Activated CD4-positive, alpha-beta T cell treated with anti-CD3 and anti-CD28 coated beads, Interleukin-2, amount 10 ng/mL, durations not matched to agents 7 days and 5 days (primary cell): ENCODE measurements around the gene FBXO41. TPM values are rescaled to one million over a fixed set of nuclear protein-coding genes. Genes with fewer than 3 reads are reported as not detected.

ENCODE experiments used
- CTCF ChIA-PET: fragments of 350-600 bp; sonication (Branson Sonifier 250); formaldehyde crosslinking; loops from one replicate; lab custom pipeline; 2021; ENCODE audit warnings: antibody characterized with exemption; lab: Charles Lee
- POLR2A ChIA-PET: fragments of 350-600 bp; sonication (Branson Sonifier 250); formaldehyde crosslinking; loops from one replicate; lab custom pipeline; 2021; ENCODE audit warnings: antibody characterized with exemption; lab: Charles Lee
- DNase-seq: peaks from one replicate; pipeline ENCODE4 v3.0.0-alpha.2; 2020
- H3K27ac Mint-ChIP-seq: one replicate; pipeline ENCODE4 v1.8.0; 2021; ENCODE audit warnings: mild to moderate bottlenecking, moderate library complexity, mixed read lengths
- H3K27me3 Mint-ChIP-seq: one replicate; pipeline ENCODE4 v1.8.0; 2021; ENCODE audit warnings: mixed read lengths
- H3K36me3 Mint-ChIP-seq: one replicate; pipeline ENCODE4 v1.8.0; 2021; ENCODE audit warnings: low read depth, mixed read lengths
- H3K4me1 Mint-ChIP-seq: one replicate; pipeline ENCODE4 v1.8.0; 2021; ENCODE audit warnings: mixed read lengths
- H3K4me3 Mint-ChIP-seq: one replicate; pipeline ENCODE4 v1.8.0; 2021; ENCODE audit warnings: mild to moderate bottlenecking, moderate library complexity, mixed read lengths
- H3K9me3 Mint-ChIP-seq: one replicate; pipeline ENCODE4 v1.8.0; 2021; ENCODE audit warnings: mixed read lengths
- total RNA-seq, 2 experiments: library from RNA; stranded (reverse); gene quantifications; one replicate each; pipeline ENCODE4 v1.2.3, GENCODE V29; 2021

The FBXO41 gene
- total RNA-seq, 2 experiments from 2014 or later, result 18.2 to 20.2 TPM

- ChIA-PET POLR2A (no interaction called here), CTCF (interaction anchor here (0.6 to 3.9 kb wide), 5 partner anchors 8 to 392 kb away, joined by 3 to 17 read pairs (median 3); partner anchors contain the start of genes CCT7 and PRADC1)
- no peak for DNase-seq
- Mint-ChIP-seq H3K36me3 (peaks cover 52% of the 10 kb centered on the region), H3K4me3 (no peak overlapping the region), H3K27ac (peak overlapping the region; percentile 2), H3K27me3 (no peaks in the 10 kb centered on the region), H3K4me1 (peaks cover 7% of the 10 kb centered on the region), H3K9me3 (no peaks in the 10 kb centered on the region)
These were observed 39.7 kb downstream of the FBXO41 start for GRCh38 chr2:73244580-73244979.

DNA sequence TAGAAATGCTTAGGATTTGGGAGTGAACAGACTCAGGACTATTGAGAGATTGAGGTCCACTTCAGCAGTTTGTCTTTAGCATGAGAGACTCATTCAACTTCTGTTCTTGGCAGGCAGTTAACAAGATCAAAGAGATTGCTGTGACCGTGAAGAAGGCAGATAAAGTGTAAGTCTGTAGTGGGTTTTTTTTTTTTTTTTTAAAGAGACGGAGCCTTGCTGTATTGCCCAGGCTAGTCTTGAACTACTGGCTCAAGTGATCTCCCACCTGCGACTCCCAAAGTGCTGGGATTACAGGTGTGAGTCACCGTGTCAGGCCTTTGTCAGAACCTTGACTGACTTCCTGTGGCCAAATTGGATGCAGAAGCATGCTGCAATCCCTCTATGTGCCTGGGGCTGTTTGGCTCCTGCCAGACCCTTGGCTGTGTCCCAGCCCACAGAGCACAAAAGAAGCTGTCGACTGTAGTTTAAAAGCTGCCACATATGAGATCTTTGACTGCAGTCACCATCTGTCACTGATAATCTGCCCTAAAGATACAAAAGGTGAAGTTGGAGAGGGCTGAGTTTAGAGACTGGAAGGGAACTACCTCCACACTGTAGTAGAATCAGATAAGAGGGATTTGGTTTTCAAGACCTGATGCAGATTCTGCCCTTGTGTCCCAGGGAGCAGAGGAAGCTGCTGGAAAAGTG lies 40.3 kb downstream of the FBXO41 start:
- H3K4me3 Mint-ChIP-seq, result no peak overlapping the region
- peaks cover 54% of the 10 kb centered on the region for H3K36me3 Mint-ChIP-seq
- CTCF ChIA-PET, result interaction anchor here (0.9 to 3.9 kb wide), 4 partner anchors 8 to 46 kb away, joined by 3 to 17 read pairs (median 6); partner anchors contain the start of genes CCT7 and PRADC1
- POLR2A ChIA-PET, result no interaction called here
- H3K27me3 Mint-ChIP-seq, result no peaks in the 10 kb centered on the region
- H3K27ac Mint-ChIP-seq, result peak overlapping the region; percentile 2
- H3K4me1 Mint-ChIP-seq, result peaks cover 11% of the 10 kb centered on the region
- no peak for DNase-seq
- no peaks in the 10 kb centered on the region for H3K9me3 Mint-ChIP-seq

- no peaks in the 10 kb centered on the region for H3K9me3 Mint-ChIP-seq
- no peak for DNase-seq
- H3K36me3 Mint-ChIP-seq, result peaks cover 35% of the 10 kb centered on the region
- H3K4me1 Mint-ChIP-seq, result peaks cover 46% of the 10 kb centered on the region
- no peak overlapping the region for H3K4me3 Mint-ChIP-seq
- no peak overlapping the region for H3K27ac Mint-ChIP-seq
- POLR2A ChIA-PET, result no interaction called here
- no peaks in the 10 kb centered on the region for H3K27me3 Mint-ChIP-seq
- CTCF ChIA-PET, result interaction anchor here (1.0 kb wide), 1 partner anchor 9 kb away, joined by 3 read pairs; no protein-coding TSS in a partner anchor
These were observed 44.5 kb downstream of the FBXO41 start for GRCh38 chr2:73239776-73240175.

- no peaks in the 10 kb centered on the region for H3K9me3 Mint-ChIP-seq
- H3K36me3 Mint-ChIP-seq, result peaks cover 27% of the 10 kb centered on the region
- H3K4me1 Mint-ChIP-seq, result peaks cover 44% of the 10 kb centered on the region
- DNase-seq, result no peak
- peak overlapping the region; percentile 46 for H3K27ac Mint-ChIP-seq
- no peak overlapping the region for H3K4me3 Mint-ChIP-seq
- POLR2A ChIA-PET, result no interaction called here
- no peaks in the 10 kb centered on the region for H3K27me3 Mint-ChIP-seq
- CTCF ChIA-PET, result interaction anchor here (1.0 to 1.5 kb wide), 2 partner anchors 8 kb away, joined by 3 to 4 read pairs; no protein-coding TSS in a partner anchor
These were observed 45.3 kb downstream of the FBXO41 start for GRCh38 chr2:73238976-73239375.

GRCh38 chr2:73238149-73238548 lies 46.1 kb downstream of the FBXO41 start:
- no peak overlapping the region for H3K27ac Mint-ChIP-seq
- CTCF ChIA-PET, result interaction anchor here (1.5 kb wide), 1 partner anchor 9 kb away, joined by 4 read pairs; no protein-coding TSS in a partner anchor
- POLR2A ChIA-PET, result no interaction called here
- H3K4me3 Mint-ChIP-seq, result no peak overlapping the region
- H3K4me1 Mint-ChIP-seq, result peaks cover 41% of the 10 kb centered on the region
- DNase-seq, result no peak
- H3K27me3 Mint-ChIP-seq, result no peaks in the 10 kb centered on the region
- no peaks in the 10 kb centered on the region for H3K9me3 Mint-ChIP-seq
- H3K36me3 Mint-ChIP-seq, result peaks cover 22% of the 10 kb centered on the region

DNA sequence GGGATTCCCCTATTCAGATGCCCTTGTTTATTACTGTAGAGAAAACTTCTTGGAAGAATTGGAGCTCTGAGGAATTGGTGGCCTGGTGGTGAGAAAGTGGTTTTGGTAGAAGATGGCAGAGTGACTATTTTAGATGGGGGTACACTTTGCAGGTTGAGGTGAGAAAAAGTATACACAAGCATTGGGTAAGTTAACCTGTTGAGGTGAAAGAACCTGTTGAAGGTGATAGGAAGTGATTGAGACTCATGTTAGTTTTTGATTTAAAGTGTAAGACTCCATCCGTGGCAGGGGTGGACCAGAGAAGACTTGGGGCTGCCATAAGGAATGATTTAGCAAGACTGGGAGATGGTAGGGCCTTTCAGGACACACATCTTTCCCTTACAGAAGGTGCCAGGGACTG lies 47.1 kb downstream of the FBXO41 start:
- CTCF ChIA-PET, result interaction anchor here (1.2 to 2.3 kb wide), 6 partner anchors 8 to 60 kb away, joined by 3 to 8 read pairs (median 4); no protein-coding TSS in a partner anchor
- H3K4me1 Mint-ChIP-seq, result peaks cover 44% of the 10 kb centered on the region
- no peaks in the 10 kb centered on the region for H3K9me3 Mint-ChIP-seq
- DNase-seq, result no peak
- peaks cover 19% of the 10 kb centered on the region for H3K36me3 Mint-ChIP-seq
- H3K27ac Mint-ChIP-seq, result peak overlapping the region; percentile 55
- H3K27me3 Mint-ChIP-seq, result no peaks in the 10 kb centered on the region
- POLR2A ChIA-PET, result no interaction called here
- H3K4me3 Mint-ChIP-seq, result no peak overlapping the region

- Mint-ChIP-seq H3K9me3 (no peaks in the 10 kb centered on the region), H3K27ac (peak overlapping the region; percentile 93), H3K36me3 (peaks cover 19% of the 10 kb centered on the region), H3K27me3 (no peaks in the 10 kb centered on the region), H3K4me3 (peak overlapping the region; percentile 89), H3K4me1 (peaks cover 47% of the 10 kb centered on the region)
- ChIA-PET CTCF (interaction anchor here (0.6 to 2.3 kb wide), 8 partner anchors 10 to 58 kb away, joined by 3 to 8 read pairs (median 4); no protein-coding TSS in a partner anchor), POLR2A (no interaction called here)
- no peak for DNase-seq
These were observed 48.8 kb downstream of the FBXO41 start for GRCh38 chr2:73235315-73236028.

- Mint-ChIP-seq H3K9me3 (no peaks in the 10 kb centered on the region), H3K27ac (peak within 1 kb of the TSS; percentile 93), H3K4me1 (peaks cover 45% of the 10 kb centered on the region), H3K27me3 (no peaks in the 10 kb centered on the region), H3K36me3 (peaks cover 12% of the 10 kb centered on the region), H3K4me3 (peak within 1 kb of the TSS; percentile 89)
- CTCF ChIA-PET, result interaction anchor here (0.6 to 9.1 kb wide), 10 partner anchors 9 to 399 kb away, joined by 3 to 45 read pairs (median 4); partner anchors contain the start of gene SMYD5
- POLR2A ChIA-PET, result interaction anchor here (0.6 to 1.0 kb wide), 2 partner anchors 19 to 22 kb away, joined by 3 to 4 read pairs; no protein-coding TSS in a partner anchor
- DNase-seq, result peak; percentile 92
These were observed 50.1 kb downstream of the FBXO41 start, which contains the start of gene CCT7 for GRCh38 chr2:73233932-73234832. Gene CCT7 (plus strand): TSS chr2:73234308. CDS start chr2:73234379, 71 bp downstream.

- DNase-seq, result peak; percentile 98
- H3K4me3 Mint-ChIP-seq, result peak within 1 kb of the TSS; percentile 89
- H3K27me3 Mint-ChIP-seq, result no peaks in the 10 kb centered on the region
- ChIA-PET CTCF (interaction anchor here (0.5 to 9.1 kb wide), 10 partner anchors 10 to 765 kb away, joined by 3 to 45 read pairs (median 4); partner anchors contain the start of gene SMYD5), POLR2A (interaction anchor here (0.6 to 1.0 kb wide), 3 partner anchors 18 to 152 kb away, joined by 3 to 4 read pairs (median 4); partner anchors contain the start of gene ALMS1)
- H3K4me1 Mint-ChIP-seq, result peaks cover 37% of the 10 kb centered on the region
- H3K9me3 Mint-ChIP-seq, result no peaks in the 10 kb centered on the region
- peak within 1 kb of the TSS; percentile 93 for H3K27ac Mint-ChIP-seq
- H3K36me3 Mint-ChIP-seq, result peaks cover 12% of the 10 kb centered on the region
These were observed 50.9 kb downstream of the FBXO41 start, which contains the start of gene PRADC1 for GRCh38 chr2:73233154-73233931. Gene PRADC1 (minus strand): TSS chr2:73233239. CDS start chr2:73233160, 79 bp downstream.

DNA sequence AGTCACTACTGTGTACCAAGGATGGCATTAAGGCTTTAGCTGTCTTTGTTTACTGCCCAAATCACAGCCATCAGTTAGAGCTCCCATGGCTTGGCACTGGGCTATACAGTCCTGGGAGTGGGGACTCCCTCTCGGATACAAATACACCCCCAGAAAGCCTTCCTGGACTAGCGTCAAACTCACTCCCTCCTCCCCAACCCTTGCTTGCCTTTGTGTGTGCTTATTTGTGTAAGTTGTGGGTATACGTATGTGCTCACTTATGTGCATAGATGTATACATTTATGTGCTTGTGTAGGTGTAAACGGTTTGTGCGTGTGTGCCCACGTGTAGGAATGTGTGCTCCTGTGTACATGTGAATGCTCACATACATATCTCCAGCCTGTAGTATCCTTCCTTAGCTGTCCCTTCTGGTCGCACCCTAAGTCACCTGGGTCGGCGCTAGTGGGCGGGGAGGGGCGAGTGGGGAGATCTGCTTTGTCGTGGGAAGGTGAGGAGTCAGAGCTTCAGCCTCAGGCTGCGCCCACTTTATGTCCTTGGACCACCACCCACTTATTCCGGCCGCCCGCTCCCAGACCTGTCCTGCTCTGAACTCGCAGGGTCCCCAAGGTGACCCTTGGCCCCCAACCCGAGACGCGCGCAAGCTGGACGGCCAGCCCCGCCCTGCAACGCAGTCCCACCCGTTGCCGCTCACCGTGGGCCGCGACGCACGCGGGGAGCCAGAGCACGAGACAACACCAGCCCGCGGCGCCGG lies 51.7 kb downstream of the FBXO41 start:
- H3K27me3 Mint-ChIP-seq, result no peaks in the 10 kb centered on the region
- peak; percentile 31 for DNase-seq
- peaks cover 12% of the 10 kb centered on the region for H3K36me3 Mint-ChIP-seq
- peaks cover 33% of the 10 kb centered on the region for H3K4me1 Mint-ChIP-seq
- ChIA-PET POLR2A (interaction anchor here (1.0 kb wide), 1 partner anchor 153 kb away, joined by 4 read pairs; the partner anchor contains the start of gene ALMS1), CTCF (interaction anchor here (0.5 to 9.1 kb wide), 10 partner anchors 9 to 766 kb away, joined by 3 to 45 read pairs (median 4); partner anchors contain the start of gene SMYD5)
- H3K9me3 Mint-ChIP-seq, result no peaks in the 10 kb centered on the region
- peak overlapping the region; percentile 89 for H3K4me3 Mint-ChIP-seq
- peak overlapping the region; percentile 93 for H3K27ac Mint-ChIP-seq
